ENCODE results near the gene USP9Y. TPM values are rescaled to one million over a fixed set of nuclear protein-coding genes. Genes with fewer than 3 reads are reported as not detected.

USP9Y gene
- total RNA-seq, 1 donor from 2014 or later: 26.9 TPM

Other genes with a start within 250 kb of the USP9Y start
- 53.1 and 56.7 TPM in 2 replicates for gene DDX3Y, start 203.6 kb downstream of the USP9Y start, total RNA-seq